Activated T-cell treated with anti-CD3 and anti-CD28 coated beads, Interleukin-2, amount 50 U/mL, for 48 hours (primary cell): Measurements from ENCODE around the gene SLC22A17.

Source experiments
- DNase-seq, 2 experiments: peaks; one replicate each; pipeline ENCODE4 v3.0.0-alpha.2; 2020

Gene SLC22A17

GRCh38 chr14:23360496-23360895, 7.8 kb upstream of the SLC22A17 start:
- DNase-seq = no peak

- DNase-seq = no peak
Measured at GRCh38 chr14:23359722-23360447, 7.2 kb upstream of the SLC22A17 start.

- DNase-seq = no peak
Measured at GRCh38 chr14:23359167-23359626, 6.5 kb upstream of the SLC22A17 start.

- no peak for DNase-seq
Measured at GRCh38 chr14:23358553-23359166, 6.0 kb upstream of the SLC22A17 start.

- peak in 1 of 2 experiments; percentile 5 for DNase-seq
Measured at GRCh38 chr14:23358042-23358441, 5.4 kb upstream of the SLC22A17 start.

- DNase-seq = peak in 1 of 2 experiments; percentile 11
Measured at GRCh38 chr14:23357261-23357660, 4.6 kb upstream of the SLC22A17 start.

- no peak for DNase-seq
Measured at GRCh38 chr14:23356662-23357061, 4.0 kb upstream of the SLC22A17 start.

- no peak for DNase-seq
Measured at GRCh38 chr14:23355871-23356435, 3.3 kb upstream of the SLC22A17 start.

GRCh38 chr14:23354990-23355389, 2.3 kb upstream of the SLC22A17 start:
- no peak for DNase-seq

- DNase-seq = no peak
Measured at GRCh38 chr14:23353433-23353780, 720 bp upstream of the SLC22A17 start.

GRCh38 chr14:23351681-23352505, 794 bp downstream of the SLC22A17 start:
- DNase-seq = peak in 1 of 2 experiments; percentile 24

GRCh38 chr14:23349156-23349845, 3.4 kb downstream of the SLC22A17 start:
- peak in 1 of 2 experiments; percentile 1 for DNase-seq

GRCh38 chr14:23348297-23348655, 4.4 kb downstream of the SLC22A17 start:
- DNase-seq = peak in 1 of 2 experiments; percentile 7

- peak in 1 of 2 experiments; percentile 2 for DNase-seq
Measured at GRCh38 chr14:23347406-23348296, 5.0 kb downstream of the SLC22A17 start.

- DNase-seq = peak in 1 of 2 experiments; percentile 8
Measured at GRCh38 chr14:23346693-23347405, 5.8 kb downstream of the SLC22A17 start.

GRCh38 chr14:23345987-23346692, 6.5 kb downstream of the SLC22A17 start:
- DNase-seq = peak in 1 of 2 experiments; percentile 7

GRCh38 chr14:23344481-23344880, 8.2 kb downstream of the SLC22A17 start:
- no peak for DNase-seq

GRCh38 chr14:23339506-23340268, 13.0 kb downstream of the SLC22A17 start:
- no peak for DNase-seq

GRCh38 chr14:23335623-23336022, 17.1 kb downstream of the SLC22A17 start:
- DNase-seq = no peak
